TTC549 (cell line): ENCODE data around the gene NRXN2.

ENCODE experiments used
- FAIRE-seq: peaks from 2 replicates; lab custom pipeline; 2012; peaks lifted over from hg19 to GRCh38; lab: Jason Lieb, UNC

Gene NRXN2

GRCh38 chr11:64698427-64698826, 24.6 kb downstream of the NRXN2 start:
- FAIRE-seq: no peak

DNA sequence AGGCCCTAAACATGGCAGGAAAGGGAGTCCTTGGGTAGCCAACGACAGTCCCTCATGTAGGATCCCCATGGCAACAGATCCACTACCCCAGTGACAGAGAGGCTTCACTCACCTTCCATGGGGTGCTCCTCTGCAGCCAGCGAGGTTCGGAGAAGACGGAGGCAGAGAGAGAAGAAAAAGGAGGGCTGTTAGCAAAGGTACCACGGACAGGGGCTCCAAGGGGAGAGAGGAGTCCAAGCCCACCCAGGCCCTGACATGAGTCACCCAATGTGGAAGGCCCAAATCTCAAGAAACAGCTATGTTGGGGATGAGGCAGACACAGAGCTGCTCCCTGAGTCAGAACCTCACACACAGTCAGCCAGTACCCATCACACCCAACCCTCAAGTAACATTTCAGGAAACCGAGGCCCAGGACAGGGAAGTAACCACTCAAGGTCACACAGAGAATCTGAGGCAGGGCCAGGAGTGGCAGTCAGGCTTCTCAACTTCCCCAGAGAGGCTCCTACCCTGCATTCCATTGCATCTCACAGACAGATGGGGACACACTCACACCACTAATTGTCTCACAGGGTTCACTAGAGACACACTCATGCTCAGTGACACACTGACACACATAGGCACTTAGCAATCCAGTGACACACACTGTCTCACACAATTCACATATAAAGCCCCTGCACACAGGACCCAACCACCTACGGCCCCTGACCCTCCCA, 25.2 kb downstream of the NRXN2 start:
- FAIRE-seq: no peak

GRCh38 chr11:64696045-64696444, 27.0 kb downstream of the NRXN2 start:
- no peak for FAIRE-seq

GRCh38 chr11:64695548-64695947, 27.4 kb downstream of the NRXN2 start:
- FAIRE-seq: no peak

- no peak for FAIRE-seq
Measured at GRCh38 chr11:64694821-64695365, 28.1 kb downstream of the NRXN2 start.

DNA sequence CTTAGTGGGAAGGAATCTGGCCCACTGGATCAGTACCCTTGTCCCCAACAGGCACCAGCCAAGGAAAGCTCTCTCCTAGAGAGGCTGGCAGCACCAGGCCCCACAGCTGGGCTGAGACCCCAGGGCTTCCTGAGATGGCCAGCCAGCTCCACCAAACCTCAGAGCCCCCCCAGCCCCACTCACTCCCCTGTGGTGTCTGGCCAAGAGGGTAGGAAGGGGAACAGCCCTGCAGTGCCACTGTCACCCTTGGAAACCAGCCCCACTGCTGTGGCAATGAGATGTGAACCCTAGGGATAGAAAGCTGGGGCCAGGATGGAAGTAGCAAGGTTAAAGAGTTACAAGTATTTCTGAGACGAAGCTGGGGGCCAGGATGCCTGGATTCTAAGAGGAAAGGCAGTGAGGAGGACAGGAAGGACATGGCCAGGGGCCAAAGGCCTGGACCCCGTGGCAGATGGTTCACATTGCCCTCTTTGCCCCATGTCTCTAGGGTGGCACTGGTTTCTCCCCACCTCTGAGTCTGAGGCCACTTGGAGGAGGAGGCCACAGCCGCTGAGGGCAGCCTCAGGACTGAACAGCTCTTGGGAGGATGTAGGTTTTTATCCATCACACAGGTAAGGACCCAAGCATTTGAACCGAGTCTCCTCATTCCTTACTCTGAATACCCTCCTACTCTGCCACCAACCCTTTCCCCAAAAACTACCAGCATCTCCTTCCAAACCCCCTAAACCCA, 28.8 kb downstream of the NRXN2 start:
- FAIRE-seq: no peak

DNA sequence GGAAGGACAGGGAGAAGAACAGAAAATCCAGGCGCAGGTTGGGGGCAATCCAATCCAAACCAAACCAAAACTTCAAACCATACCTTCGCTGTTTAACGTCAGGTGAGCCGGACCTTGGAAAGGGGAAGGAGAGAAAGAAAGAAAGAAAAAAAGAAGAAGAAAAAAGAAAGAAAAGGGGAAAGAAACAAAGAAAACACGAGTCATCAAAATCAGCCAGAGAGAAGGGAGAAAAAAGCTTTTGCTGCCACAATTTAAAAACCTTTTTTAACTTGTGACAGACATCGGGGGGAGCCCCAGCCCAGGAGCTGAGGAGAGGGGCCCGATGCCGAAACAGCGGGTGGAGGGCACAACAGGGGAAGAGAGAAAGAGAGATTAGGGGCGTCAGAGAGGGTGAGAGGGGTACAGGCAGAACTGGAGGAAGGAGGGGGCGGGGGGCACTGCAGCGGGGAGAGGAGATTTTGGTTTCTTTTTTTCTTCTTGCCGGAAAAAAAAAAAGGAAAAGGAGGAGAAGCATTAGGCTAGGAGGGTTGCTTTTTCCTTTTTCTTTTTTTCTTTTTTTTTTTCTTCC, 30.1 kb downstream of the NRXN2 start:
- no peak for FAIRE-seq

GRCh38 chr11:64691543-64691942, 31.5 kb downstream of the NRXN2 start:
- no peak for FAIRE-seq

- FAIRE-seq: no peak
Measured at GRCh38 chr11:64690235-64690634, 32.8 kb downstream of the NRXN2 start.

GRCh38 chr11:64688534-64688982, 34.4 kb downstream of the NRXN2 start:
- peak; percentile 15 for FAIRE-seq

GRCh38 chr11:64687643-64688533, 35.1 kb downstream of the NRXN2 start:
- no peak for FAIRE-seq

DNA sequence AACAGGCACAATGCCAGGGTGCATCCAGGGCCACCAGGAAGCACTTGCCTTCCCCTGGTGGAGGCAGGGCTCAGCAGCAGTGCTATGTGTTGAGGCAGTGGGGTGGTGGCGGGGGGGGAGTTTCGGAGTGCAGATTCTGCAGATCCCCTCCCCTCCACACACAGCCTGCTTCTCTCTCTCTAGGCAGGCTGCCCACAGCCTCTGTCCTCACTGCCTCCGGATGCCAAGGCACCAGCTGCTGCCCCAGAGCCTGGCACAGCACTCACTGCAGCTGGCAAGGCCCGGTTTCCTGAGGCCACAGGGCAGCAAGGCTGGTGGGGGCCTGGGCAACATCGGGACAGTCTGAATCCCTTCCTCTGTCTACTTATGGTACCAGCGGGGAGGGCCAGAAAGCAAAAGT, 35.8 kb downstream of the NRXN2 start:
- FAIRE-seq: no peak

DNA sequence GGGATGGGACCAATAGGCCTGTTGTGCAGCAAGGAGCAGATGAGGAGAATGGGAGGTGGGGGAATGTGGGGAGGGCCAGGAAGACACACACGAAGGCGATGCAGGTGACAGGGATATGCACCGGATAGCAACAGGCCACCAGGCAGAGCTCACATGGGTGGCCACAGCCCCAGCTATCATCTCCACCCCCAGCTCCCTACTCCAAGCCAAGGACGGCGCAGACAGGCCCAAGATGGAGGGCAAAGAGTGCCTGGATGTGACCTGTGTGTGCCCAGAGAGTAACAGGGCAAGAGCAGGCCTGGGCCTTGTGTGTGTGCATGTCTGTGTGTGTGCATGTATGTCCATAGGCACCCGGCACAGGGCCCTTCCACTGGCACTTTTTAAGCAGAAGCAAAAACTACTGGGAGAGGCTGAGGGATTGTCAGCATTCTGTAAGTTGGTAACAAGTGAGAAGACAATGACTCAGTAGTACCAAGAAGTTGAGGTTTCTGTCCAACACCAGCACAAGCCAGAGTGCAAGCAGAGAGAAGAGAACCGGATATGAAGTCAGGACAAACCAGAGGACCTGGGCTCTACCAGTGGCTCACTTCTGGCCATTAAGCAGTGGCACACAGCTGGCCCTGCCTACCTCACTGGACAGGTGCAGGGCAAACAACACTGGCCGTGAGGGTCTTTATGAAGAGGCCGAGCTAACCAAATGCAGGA, 36.4 kb downstream of the NRXN2 start:
- no peak for FAIRE-seq

- no peak for FAIRE-seq
Measured at GRCh38 chr11:64685536-64685935, 37.5 kb downstream of the NRXN2 start.

GRCh38 chr11:64684357-64684756, 38.6 kb downstream of the NRXN2 start:
- no peak for FAIRE-seq

DNA sequence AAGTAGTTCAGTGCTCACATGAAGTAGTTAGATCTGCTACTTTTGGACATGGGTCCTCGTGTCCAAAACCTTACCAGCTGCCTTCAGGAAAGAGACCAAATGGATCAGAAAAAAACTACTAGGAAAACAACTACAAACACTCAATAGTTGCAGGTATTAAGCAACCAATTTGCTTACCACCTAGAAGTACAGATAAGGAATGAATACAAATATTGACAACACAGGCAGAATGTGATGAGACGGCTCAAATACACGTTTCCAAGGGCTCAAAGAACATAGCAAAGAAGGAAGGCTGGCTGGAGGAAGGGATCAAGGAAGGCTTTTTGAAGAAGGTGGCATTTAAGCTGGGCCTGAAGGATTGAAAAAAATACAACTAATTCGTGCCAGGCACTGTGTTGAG, 41.8 kb downstream of the NRXN2 start:
- FAIRE-seq: no peak

- no peak for FAIRE-seq
Measured at GRCh38 chr11:64679846-64680245, 43.2 kb downstream of the NRXN2 start.

DNA sequence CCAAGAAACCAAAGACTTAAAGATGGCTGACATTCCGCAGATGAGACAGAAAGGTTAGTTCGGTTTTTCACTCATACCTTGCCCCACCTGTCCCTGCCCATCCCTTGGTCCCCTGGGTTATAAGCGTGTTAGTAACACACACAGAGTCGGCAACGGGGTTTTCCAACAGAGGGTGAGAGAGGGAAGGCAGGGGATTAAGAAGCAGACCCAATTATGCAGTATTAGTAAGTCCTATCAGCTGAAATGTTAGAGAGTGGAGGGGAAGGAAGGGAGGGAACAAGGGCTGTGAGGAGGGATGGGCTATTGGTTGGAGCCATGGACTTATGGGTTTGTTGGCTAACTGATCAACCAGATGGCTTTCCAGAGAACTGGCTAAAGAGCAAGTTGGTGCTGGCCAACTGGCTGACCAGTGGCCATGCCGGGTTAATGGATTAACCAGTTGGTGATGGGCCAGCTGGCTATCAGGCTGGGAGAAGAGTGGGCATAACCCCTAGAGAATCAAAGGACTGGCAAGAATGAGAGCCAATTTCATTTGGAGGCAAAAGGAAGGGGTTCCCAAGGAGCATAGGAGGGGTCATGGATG, 45.5 kb downstream of the NRXN2 start:
- FAIRE-seq: no peak

- FAIRE-seq: no peak
Measured at GRCh38 chr11:64676261-64676615, 46.8 kb downstream of the NRXN2 start.

- FAIRE-seq: no peak
Measured at GRCh38 chr11:64675450-64676260, 47.3 kb downstream of the NRXN2 start.
